IPS DF 6.9 (cell line): Measurements from ENCODE around the gene VGF.

Experiments used
- DNase-seq: peaks from one replicate; pipeline ENCODE4 v3.0.0-alpha.2; 2013; ENCODE audit warnings: low read depth, low spot score
- H3K27ac ChIP-seq: one replicate; pipeline ENCODE4 v1.5.1; 2013; ENCODE audit warnings: low read length, control low read depth
- H3K27me3 ChIP-seq: 2 replicates; pipeline ENCODE4 v1.6.1; 2013; ENCODE audit warnings: mild to moderate bottlenecking, low read length; ENCODE audit not compliant: control insufficient read depth, insufficient read depth
- H3K36me3 ChIP-seq: 2 replicates; pipeline ENCODE4 v1.6.1; 2013; ENCODE audit warnings: low read length; ENCODE audit not compliant: control insufficient read depth, insufficient read depth
- H3K4me1 ChIP-seq: 2 replicates; pipeline ENCODE4 v1.6.1; 2013; ENCODE audit warnings: low read length; ENCODE audit not compliant: control insufficient read depth, insufficient read depth
- H3K4me3 ChIP-seq: 2 replicates; pipeline ENCODE4 v1.5.1; 2013; ENCODE audit warnings: mild to moderate bottlenecking, low read length
- H3K9me3 ChIP-seq: 2 replicates; pipeline ENCODE4 v1.6.1; 2013; ENCODE audit warnings: low read length, inconsistent platforms; ENCODE audit not compliant: control insufficient read depth, insufficient read depth
- WGBS: extraction: QIAGEN DNeasy Blood & Tissue Kit; methylation state at CpG from one replicate; pipeline ENCODE4 v1.1.7; 2013; ENCODE audit warnings: mixed read lengths, missing lambda C conversion rate; ENCODE audit not compliant: insufficient read length, insufficient coverage; 5-methylcytosine and 5-hydroxymethylcytosine counted together

Gene VGF

GRCh38 chr7:101172854-101173751, 7.7 kb upstream of the VGF start:
- Histone ChIP-seq H3K9me3 (no peaks in the 10 kb centered on the region), H3K27me3 (peaks cover 61% of the 10 kb centered on the region), H3K36me3 (no peaks in the 10 kb centered on the region; the same call in 1 of the 2 replicates), H3K4me1 (peaks cover 23% of the 10 kb centered on the region), H3K4me3 (peak overlapping the region; percentile 34; the same call in 1 of the 2 replicates), H3K27ac (no peak overlapping the region)
- no peak for DNase-seq
- no CpG with 5 or more reads among the region's 53 CpGs for WGBS

GRCh38 chr7:101172005-101172853, 6.9 kb upstream of the VGF start:
- no peak for DNase-seq
- no peaks in the 10 kb centered on the region for H3K9me3 ChIP-seq
- H3K27ac ChIP-seq = no peak overlapping the region
- H3K36me3 ChIP-seq = no peaks in the 10 kb centered on the region; the same call in 1 of the 2 replicates
- no CpG with 5 or more reads among the region's 79 CpGs for WGBS
- peaks cover 27% of the 10 kb centered on the region for H3K4me1 ChIP-seq
- peaks cover 56% of the 10 kb centered on the region for H3K27me3 ChIP-seq
- H3K4me3 ChIP-seq = peak overlapping the region; percentile 34

- H3K9me3 ChIP-seq = no peaks in the 10 kb centered on the region
- WGBS = no CpG with 5 or more reads among the region's 13 CpGs
- H3K36me3 ChIP-seq = no peaks in the 10 kb centered on the region; the same call in 1 of the 2 replicates
- peaks cover 27% of the 10 kb centered on the region for H3K4me1 ChIP-seq
- DNase-seq = no peak
- H3K27ac ChIP-seq = no peak overlapping the region
- H3K27me3 ChIP-seq = peaks cover 56% of the 10 kb centered on the region
- H3K4me3 ChIP-seq = no peak overlapping the region; the same call in 1 of the 2 replicates
Measured at GRCh38 chr7:101171442-101171837, 6.1 kb upstream of the VGF start.

- Histone ChIP-seq H3K4me1 (peaks cover 27% of the 10 kb centered on the region), H3K4me3 (no peak overlapping the region)
- WGBS = no CpG with 5 or more reads among the region's 17 CpGs
Measured at GRCh38 chr7:101170617-101171441, 5.5 kb upstream of the VGF start.

GRCh38 chr7:101169838-101170551, 4.6 kb upstream of the VGF start:
- no peak overlapping the region for H3K27ac ChIP-seq
- H3K9me3 ChIP-seq = no peaks in the 10 kb centered on the region
- DNase-seq = no peak
- no CpG with 5 or more reads among the region's 33 CpGs for WGBS
- H3K4me1 ChIP-seq = peaks cover 29% of the 10 kb centered on the region
- peak overlapping the region; percentile 11; the same call in 1 of the 2 replicates for H3K4me3 ChIP-seq
- no peaks in the 10 kb centered on the region; the same call in 1 of the 2 replicates for H3K36me3 ChIP-seq
- peaks cover 51% of the 10 kb centered on the region for H3K27me3 ChIP-seq

More at GRCh38 chr7:101170617-101171441, 5.5 kb upstream of the VGF start:
- Histone ChIP-seq H3K36me3 (no peaks in the 10 kb centered on the region; the same call in 1 of the 2 replicates), H3K9me3 (no peaks in the 10 kb centered on the region), H3K27ac (no peak overlapping the region), H3K27me3 (peaks cover 55% of the 10 kb centered on the region)
- no peak for DNase-seq

GRCh38 chr7:101169110-101169837, 3.9 kb upstream of the VGF start:
- Histone ChIP-seq H3K9me3 (no peaks in the 10 kb centered on the region), H3K27me3 (peaks cover 54% of the 10 kb centered on the region), H3K4me1 (peaks cover 29% of the 10 kb centered on the region), H3K4me3 (peak overlapping the region; percentile 11; the same call in 1 of the 2 replicates), H3K36me3 (no peaks in the 10 kb centered on the region; the same call in 1 of the 2 replicates), H3K27ac (no peak overlapping the region)
- DNase-seq = no peak
- no CpG with 5 or more reads among the region's 18 CpGs for WGBS

GRCh38 chr7:101168412-101169049, 3.2 kb upstream of the VGF start:
- no peak for DNase-seq
- Histone ChIP-seq H3K9me3 (no peaks in the 10 kb centered on the region), H3K4me3 (no peak overlapping the region), H3K4me1 (peaks cover 29% of the 10 kb centered on the region), H3K36me3 (no peaks in the 10 kb centered on the region; the same call in 1 of the 2 replicates), H3K27ac (no peak overlapping the region), H3K27me3 (peaks cover 52% of the 10 kb centered on the region)
- WGBS = no CpG with 5 or more reads among the region's 6 CpGs

GRCh38 chr7:101167645-101168411, 2.5 kb upstream of the VGF start:
- WGBS = no CpG with 5 or more reads among the region's 12 CpGs
- no peak overlapping the region for H3K27ac ChIP-seq
- no peaks in the 10 kb centered on the region for H3K9me3 ChIP-seq
- no peaks in the 10 kb centered on the region for H3K36me3 ChIP-seq
- peaks cover 45% of the 10 kb centered on the region for H3K27me3 ChIP-seq
- DNase-seq = no peak
- peaks cover 24% of the 10 kb centered on the region for H3K4me1 ChIP-seq
- no peak overlapping the region for H3K4me3 ChIP-seq
